ENCODE measurements around the gene TCF3.
"Not testable (repeated sequence)": the region's sequence is repeated elsewhere in the genome, so short reads cannot be mapped to it uniquely, and the experiment has no call there.

TCF3 gene

DNA sequence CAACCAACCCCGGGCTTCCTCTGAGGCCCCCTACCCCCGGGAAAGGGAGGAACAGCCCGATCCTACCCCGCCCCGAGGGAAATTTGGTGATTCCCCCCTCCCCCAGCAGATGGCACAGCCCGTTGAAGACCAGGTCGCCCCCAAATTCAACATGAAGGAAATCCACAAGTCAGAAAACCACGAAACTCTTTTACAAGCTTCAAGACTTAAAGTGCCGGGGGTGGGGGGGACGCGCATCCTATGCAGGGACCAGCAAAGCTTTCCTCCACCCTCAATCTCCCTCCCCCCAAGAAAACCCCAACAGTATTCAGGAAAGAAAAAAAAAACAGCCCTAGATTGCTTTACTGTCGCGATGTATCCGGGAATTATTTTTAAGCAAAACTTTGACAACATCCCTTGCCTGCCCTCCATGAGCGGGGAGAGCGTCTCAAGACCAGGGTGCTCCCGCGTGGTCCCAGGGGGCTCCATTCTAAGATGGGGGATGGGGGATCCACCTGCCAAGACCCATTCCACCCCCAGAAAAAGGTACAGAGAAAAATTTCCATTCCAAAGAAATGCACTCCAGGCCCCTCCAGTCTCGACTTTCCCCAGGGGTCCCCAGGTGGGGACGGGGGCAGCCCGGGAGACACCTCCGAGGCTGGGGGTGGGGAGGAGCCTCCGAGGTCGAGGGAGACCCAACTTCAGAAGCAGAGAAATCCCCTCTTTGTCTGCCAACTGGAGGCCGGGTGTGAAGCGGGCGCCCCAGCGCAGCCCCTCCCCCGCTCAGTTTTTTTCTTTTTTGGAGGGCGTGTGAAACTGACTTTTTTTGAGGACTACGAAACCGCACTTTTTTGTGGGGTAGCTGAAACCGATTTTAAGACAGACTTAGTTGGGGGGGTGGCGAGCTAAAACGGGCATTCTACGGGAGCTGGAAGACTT, 1.5 kb downstream of the TCF3 start:
- peak; percentile 47 for DNase-seq (ENCODE audit: low read depth)

- DNase-seq (ENCODE audit: low read depth) = no peak
Measured at GRCh38 chr19:1649706-1650649, 2.4 kb downstream of the TCF3 start.

- DNase-seq (ENCODE audit: low read depth) = no peak
Measured at GRCh38 chr19:1648920-1649541, 3.4 kb downstream of the TCF3 start.

GRCh38 chr19:1648459-1648849, 4.0 kb downstream of the TCF3 start:
- DNase-seq (ENCODE audit: low read depth) = no peak

GRCh38 chr19:1647501-1648458, 4.6 kb downstream of the TCF3 start:
- DNase-seq (ENCODE audit: low read depth) = no peak

GRCh38 chr19:1646659-1647453, 5.6 kb downstream of the TCF3 start:
- no peak for DNase-seq (ENCODE audit: low read depth)

DNA sequence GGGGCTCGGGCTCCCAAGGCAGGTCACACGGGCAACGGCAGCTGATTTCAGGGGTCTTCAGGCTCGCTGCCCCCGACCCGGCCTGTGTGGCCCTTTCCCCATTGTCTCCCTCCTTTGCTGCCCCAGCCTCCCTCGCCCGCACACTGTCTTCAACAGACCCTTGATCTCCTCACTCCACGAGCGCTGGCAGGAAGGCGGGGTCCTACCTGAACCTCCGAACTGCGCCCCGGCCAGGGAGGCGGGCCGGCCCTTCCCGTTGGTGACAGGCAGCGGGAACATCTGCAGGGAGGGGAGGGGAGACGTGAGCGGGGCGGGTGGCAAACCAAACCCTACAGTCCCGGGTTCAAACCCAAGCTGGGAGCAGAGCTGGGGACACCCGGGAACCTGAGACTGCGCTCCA, 6.3 kb downstream of the TCF3 start:
- DNase-seq (ENCODE audit: low read depth) = no peak

GRCh38 chr19:1645299-1645698, 7.1 kb downstream of the TCF3 start:
- DNase-seq (ENCODE audit: low read depth) = no peak

GRCh38 chr19:1644070-1644469, 8.3 kb downstream of the TCF3 start:
- no peak for DNase-seq (ENCODE audit: low read depth)

DNA sequence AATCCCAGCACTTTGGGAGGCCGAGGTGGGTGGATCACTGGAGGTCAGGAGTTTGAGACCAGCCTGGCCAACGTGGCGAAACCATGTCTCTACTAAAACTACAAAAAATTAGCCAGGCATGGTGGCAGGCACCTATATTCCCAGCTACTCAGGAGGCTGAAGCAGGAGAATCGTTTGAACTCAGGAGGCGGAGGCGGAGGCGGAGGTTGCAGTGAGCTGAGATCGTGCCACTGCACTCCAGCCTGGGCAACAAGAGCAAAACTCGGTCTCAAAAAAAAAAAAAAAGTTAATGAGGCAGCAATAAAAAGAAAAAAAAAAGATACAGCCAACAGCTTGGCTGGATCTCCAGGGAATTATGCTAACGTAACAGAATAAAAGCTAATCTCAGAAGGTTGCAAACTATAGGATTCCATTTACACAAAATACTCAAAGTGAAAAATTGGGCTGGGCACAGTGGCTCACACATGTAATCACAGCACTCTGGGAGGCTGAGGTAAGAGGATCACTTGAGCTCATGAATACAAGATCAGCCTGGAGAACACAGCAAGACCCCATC, 11.4 kb downstream of the TCF3 start:
- not testable (repeated sequence) for DNase-seq (ENCODE audit: low read depth)

- no peak for DNase-seq (ENCODE audit: low read depth)
Measured at GRCh38 chr19:1636325-1637236, 15.8 kb downstream of the TCF3 start.

- DNase-seq (ENCODE audit: low read depth) = no peak
Measured at GRCh38 chr19:1634938-1635243, 17.5 kb downstream of the TCF3 start.

GRCh38 chr19:1634242-1634937, 18.0 kb downstream of the TCF3 start:
- no peak for DNase-seq (ENCODE audit: low read depth)

GRCh38 chr19:1633269-1633826, 19.1 kb downstream of the TCF3 start:
- no peak for DNase-seq (ENCODE audit: low read depth)

GRCh38 chr19:1632462-1633268, 19.8 kb downstream of the TCF3 start:
- no peak for DNase-seq (ENCODE audit: low read depth)

DNA sequence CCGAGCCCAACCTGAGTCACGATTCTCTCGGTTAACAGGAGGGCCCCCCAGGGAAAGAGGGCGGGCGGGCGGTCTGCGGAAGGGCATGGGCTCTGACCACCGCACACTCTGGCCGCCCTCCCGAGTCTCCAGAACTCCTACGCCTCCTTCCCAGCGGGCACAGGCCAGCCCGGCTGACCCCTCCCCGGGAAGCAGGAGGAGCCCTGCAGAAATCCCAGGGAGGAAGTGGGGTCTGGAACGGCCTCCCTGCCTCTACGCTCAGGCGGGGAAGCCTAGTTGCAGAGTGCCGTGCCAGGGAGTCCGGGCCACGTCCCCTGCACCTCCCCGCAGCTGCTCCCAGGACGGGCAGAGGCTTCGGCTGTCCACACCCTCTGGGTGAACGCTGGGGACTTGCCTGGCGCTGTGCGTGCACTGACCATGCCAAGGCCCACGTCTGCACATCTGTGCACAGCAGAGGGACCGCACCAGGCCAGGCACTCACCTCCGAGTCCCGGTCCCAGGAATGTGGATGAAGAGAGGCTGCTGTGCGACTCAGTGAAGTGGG, 20.8 kb downstream of the TCF3 start:
- DNase-seq (ENCODE audit: low read depth) = no peak

GRCh38 chr19:1630811-1631210, 21.6 kb downstream of the TCF3 start:
- no peak for DNase-seq (ENCODE audit: low read depth)
